Bladder microvascular endothelial cell (primary cell): Measurements from ENCODE around the gene ZNF469. TPM values are rescaled to one million over a fixed set of nuclear protein-coding genes. Genes with fewer than 3 reads are reported as not detected.

ENCODE experiments used
- total RNA-seq: library from RNA; depleted of rRNA; stranded (reverse); fragments of >200 nt; gene quantifications from 2 replicates; pipeline ENCODE4 v1.2.3, GENCODE V29; 2014

Gene ZNF469, protein sequence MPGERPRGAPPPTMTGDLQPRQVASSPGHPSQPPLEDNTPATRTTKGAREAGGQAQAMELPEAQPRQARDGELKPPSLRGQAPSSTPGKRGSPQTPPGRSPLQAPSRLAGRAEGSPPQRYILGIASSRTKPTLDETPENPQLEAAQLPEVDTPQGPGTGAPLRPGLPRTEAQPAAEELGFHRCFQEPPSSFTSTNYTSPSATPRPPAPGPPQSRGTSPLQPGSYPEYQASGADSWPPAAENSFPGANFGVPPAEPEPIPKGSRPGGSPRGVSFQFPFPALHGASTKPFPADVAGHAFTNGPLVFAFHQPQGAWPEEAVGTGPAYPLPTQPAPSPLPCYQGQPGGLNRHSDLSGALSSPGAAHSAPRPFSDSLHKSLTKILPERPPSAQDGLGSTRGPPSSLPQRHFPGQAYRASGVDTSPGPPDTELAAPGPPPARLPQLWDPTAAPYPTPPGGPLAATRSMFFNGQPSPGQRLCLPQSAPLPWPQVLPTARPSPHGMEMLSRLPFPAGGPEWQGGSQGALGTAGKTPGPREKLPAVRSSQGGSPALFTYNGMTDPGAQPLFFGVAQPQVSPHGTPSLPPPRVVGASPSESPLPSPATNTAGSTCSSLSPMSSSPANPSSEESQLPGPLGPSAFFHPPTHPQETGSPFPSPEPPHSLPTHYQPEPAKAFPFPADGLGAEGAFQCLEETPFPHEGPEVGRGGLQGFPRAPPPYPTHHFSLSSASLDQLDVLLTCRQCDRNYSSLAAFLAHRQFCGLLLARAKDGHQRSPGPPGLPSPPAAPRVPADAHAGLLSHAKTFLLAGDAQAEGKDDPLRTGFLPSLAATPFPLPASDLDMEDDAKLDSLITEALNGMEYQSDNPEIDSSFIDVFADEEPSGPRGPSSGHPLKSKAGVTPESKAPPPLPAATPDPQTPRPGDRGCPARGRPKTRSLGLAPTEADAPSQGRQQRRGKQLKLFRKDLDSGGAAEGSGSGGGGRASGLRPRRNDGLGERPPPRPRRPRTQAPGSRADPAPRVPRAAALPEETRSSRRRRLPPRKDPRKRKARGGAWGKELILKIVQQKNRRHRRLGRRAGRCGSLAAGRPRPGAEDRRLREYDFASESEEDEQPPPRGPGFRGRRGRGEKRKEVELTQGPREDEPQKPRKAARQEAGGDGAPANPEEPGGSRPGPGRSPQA (N-terminal part only)
- 0.32 and 0.82 TPM in 2 replicates for total RNA-seq

DNA sequence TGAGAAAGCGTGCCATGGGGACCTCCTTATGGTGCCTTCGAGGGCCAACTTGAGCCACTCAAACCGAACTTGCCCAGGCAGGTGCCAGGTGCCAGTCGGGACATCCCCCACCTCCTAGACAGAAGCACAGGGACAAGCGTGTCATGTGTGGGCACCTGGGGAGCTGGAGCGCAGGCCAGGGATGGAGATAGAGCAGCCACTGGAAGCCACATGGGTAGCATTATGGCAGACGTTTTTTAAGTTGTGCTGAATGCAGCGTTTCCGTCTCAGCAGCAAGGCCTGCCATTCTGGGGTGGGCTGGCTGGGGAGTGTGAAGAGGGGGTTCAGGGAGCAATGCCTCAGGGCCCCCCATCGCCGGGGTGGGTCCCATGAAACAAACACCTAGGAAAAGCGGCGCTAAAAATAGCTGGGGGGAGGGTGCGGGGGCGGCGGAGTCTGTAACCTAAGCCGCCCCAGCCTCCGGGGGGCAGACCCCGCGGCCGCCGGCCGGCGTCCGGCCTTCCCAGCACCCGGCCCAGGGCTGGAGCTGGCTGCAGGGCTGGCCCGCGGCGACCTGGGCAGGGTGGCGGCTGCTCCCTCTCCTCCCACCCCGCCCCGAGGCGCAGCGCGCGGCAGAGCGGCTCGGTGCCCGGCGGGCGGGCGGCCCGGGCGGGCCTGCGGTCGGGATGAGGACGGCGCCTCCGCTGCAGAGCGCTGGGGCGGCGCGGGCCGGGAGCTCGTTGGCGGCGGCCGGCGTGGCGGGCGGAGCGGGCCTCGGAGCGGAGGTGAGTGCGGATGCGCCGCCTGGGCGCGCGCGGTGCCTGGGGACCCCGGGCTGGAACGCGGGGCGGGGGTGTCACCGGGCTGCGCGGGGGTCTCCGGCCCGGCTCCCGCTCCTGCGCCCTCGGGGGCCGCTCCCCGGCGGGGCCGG, at the start of gene ZNF469:
ZNF469 (plus strand) TSS at position 469 of the 910 bp plus-strand sequence. CDS start 44,512 bp downstream, outside the sequence.

Other genes with a start within 250 kb of the ZNF469 start
- 0.81 and 2.8 TPM in 2 replicates for gene ZFPM1, start 70.3 kb downstream of the ZNF469 start, total RNA-seq
- 9.6 and 19.0 TPM in 2 replicates for gene ZC3H18, start 187.4 kb downstream of the ZNF469 start, total RNA-seq